CD4-positive, CD25-positive, alpha-beta regulatory T cell (primary cell): ENCODE results near the gene FBH1. TPM values are rescaled to one million over a fixed set of nuclear protein-coding genes. Genes with fewer than 3 reads are reported as not detected.

Source experiments
- ATAC-seq, 2 donors: fragments of 150-1000 bp; cut with Tn5 transposase; one replicate each; pipeline ENCODE4 v1.10.0; 2021; ENCODE audit warnings: low read depth in 2 of 2, moderate number of reproducible peaks in 2 of 2, moderate library complexity in 1 of 2
- DNase-seq, 3 donors: peaks; one replicate each; pipeline versions ENCODE4 v3.0.0 to v3.0.0-alpha.2; 2012 to 2022; ENCODE audit warnings: mixed read lengths in 1 of 3
- H3K27ac ChIP-seq: one replicate; pipeline ENCODE4 v1.7.0; 2013; ENCODE audit warnings: mild to moderate bottlenecking, low read length; ENCODE audit not compliant: insufficient read depth, poor library complexity, severe bottlenecking
- H3K27me3 ChIP-seq: one replicate; pipeline ENCODE4 v1.7.0; 2013; ENCODE audit warnings: low read length; ENCODE audit not compliant: control insufficient read depth, insufficient read depth
- H3K36me3 ChIP-seq: one replicate; pipeline ENCODE4 v1.7.0; 2013; ENCODE audit warnings: mild to moderate bottlenecking, low read length, moderate library complexity; ENCODE audit not compliant: control insufficient read depth, insufficient read depth
- H3K4me1 ChIP-seq: 2 replicates; pipeline ENCODE4 v1.7.0; 2013; ENCODE audit warnings: mild to moderate bottlenecking, low read length; ENCODE audit not compliant: insufficient read depth, control insufficient read depth, poor library complexity, severe bottlenecking
- H3K4me3 ChIP-seq: one replicate; pipeline ENCODE4 v1.7.0; 2013; ENCODE audit warnings: low read depth, mild to moderate bottlenecking, low read length, moderate library complexity
- H3K9me3 ChIP-seq, 2 experiments: 1 replicate in 1 of 2; 2 replicates in 1 of 2; pipeline ENCODE4 v1.7.0; 2013; ENCODE audit warnings: low read length in 2 of 2, mild to moderate bottlenecking in 1 of 2, moderate library complexity in 1 of 2; ENCODE audit not compliant: control insufficient read depth in 2 of 2
- H3K27ac Mint-ChIP-seq, 3 donors: one replicate each; pipeline ENCODE4 v1.8.0; 2020 to 2022; ENCODE audit warnings: mild to moderate bottlenecking in 3 of 3, mixed read lengths in 3 of 3, moderate library complexity in 2 of 3
- H3K27me3 Mint-ChIP-seq: one replicate; pipeline ENCODE4 v1.8.0; 2022; ENCODE audit warnings: mild to moderate bottlenecking, mixed read lengths
- H3K36me3 Mint-ChIP-seq: one replicate; pipeline ENCODE4 v1.8.0; 2020; ENCODE audit warnings: mixed read lengths
- H3K4me1 Mint-ChIP-seq, 4 donors: one replicate each; pipeline ENCODE4 v1.8.0; 2020 to 2022; ENCODE audit warnings: mixed read lengths in 4 of 4, mild to moderate bottlenecking in 1 of 4
- H3K4me3 Mint-ChIP-seq, 4 donors: one replicate each; pipeline ENCODE4 v1.8.0; 2020 to 2022; ENCODE audit warnings: mild to moderate bottlenecking in 4 of 4, mixed read lengths in 4 of 4, moderate library complexity in 3 of 4
- H3K9me3 Mint-ChIP-seq, 7 donors: one replicate each; pipeline ENCODE4 v1.8.0; 2020 to 2022; ENCODE audit warnings: mixed read lengths in 7 of 7, mild to moderate bottlenecking in 3 of 7, moderate library complexity in 2 of 7
- polyA plus RNA-seq, 4 donors: library from polyadenylated mRNA; unstranded; fragments of 300-500 nt; fragmentation: Illumina TruSeq; gene quantifications; one replicate each; pipeline ENCODE4 v1.2.3, GENCODE V29; 2021
- total RNA-seq: library from RNA; stranded (reverse); gene quantifications from one replicate; pipeline ENCODE4 v1.2.3, GENCODE V29; 2022

The FBH1 gene
- total and polyA plus RNA-seq, 5 donors from 2014 or later, result 85.3 to 108 (median 102) TPM

- Histone ChIP-seq H3K27me3 (no peaks in the 10 kb centered on the region), H3K4me3 (no peak overlapping the region), H3K9me3 (no peaks in the 10 kb centered on the region), H3K36me3 (peaks cover 26% of the 10 kb centered on the region), H3K27ac (no peak overlapping the region), H3K4me1 (no peaks in the 10 kb centered on the region)
- Mint-ChIP-seq H3K4me3 (peak overlapping the region in 1 of 4 donors; percentile 28), H3K27me3 (no peaks in the 10 kb centered on the region), H3K4me1 (peaks cover 0 to 3% (median 1%) of the 10 kb centered on the region in 4 donors), H3K27ac (peak overlapping the region in 1 of 3 donors; percentile 67), H3K36me3 (peaks cover 13% of the 10 kb centered on the region), H3K9me3 (no peaks in the 10 kb centered on the region)
- DNase-seq, result no peak
- no peak for ATAC-seq
These were observed 63.6 kb downstream of the FBH1 start for GRCh38 chr10:5953676-5954075.

DNA sequence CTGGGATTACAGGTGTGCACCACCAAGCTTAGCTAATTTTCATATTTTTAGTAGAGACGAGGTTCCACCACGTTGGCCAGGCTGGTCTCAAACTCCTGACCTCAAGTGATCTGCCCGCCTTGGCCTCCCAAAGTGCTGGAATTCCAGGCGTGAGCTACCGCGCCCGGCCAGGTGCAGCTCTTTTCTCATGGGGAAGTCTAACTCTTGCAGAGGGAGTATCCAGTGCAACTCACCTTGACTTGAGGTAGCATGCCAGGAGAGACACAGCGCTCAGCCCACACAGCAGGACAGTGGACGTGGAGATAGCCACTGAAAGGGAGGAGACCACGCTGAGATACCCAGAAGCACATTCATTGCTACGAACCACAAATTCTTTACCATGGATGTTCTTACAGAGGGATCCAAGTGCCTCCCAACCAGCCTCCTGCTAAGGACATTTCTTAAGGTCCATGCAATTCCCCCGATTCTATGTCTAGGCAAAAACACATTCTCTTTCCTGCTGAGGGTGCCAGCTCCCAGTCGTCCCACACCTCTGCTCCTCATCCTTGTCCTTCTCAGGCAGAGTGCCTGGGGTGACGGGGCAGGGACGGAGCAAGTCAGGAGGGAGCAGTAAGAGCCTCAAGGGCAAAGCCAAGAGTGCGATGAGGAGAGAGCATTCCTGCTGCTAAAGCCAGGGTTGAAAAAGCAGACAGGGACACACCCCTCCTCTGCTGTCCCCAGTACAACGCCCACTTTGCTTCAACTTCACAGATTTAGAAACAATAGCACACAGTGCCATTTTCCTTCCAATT is 66.3 kb downstream of the FBH1 start:
- H3K36me3 Mint-ChIP-seq, result peaks cover 25% of the 10 kb centered on the region
- peaks cover 43% of the 10 kb centered on the region for H3K36me3 ChIP-seq
- no peaks in the 10 kb centered on the region for H3K4me1 ChIP-seq
- ATAC-seq (no peak), DNase-seq (no peak)
- H3K9me3 ChIP-seq, result no peaks in the 10 kb centered on the region
- H3K27me3 Mint-ChIP-seq, result no peaks in the 10 kb centered on the region
- H3K4me3 ChIP-seq, result no peak overlapping the region
- no peak overlapping the region for H3K27ac ChIP-seq
- no peaks in the 10 kb centered on the region for H3K27me3 ChIP-seq
- H3K4me3 Mint-ChIP-seq, result no peak overlapping the region
- H3K9me3 Mint-ChIP-seq, result no peaks in the 10 kb centered on the region
- no peak overlapping the region for H3K27ac Mint-ChIP-seq
- H3K4me1 Mint-ChIP-seq, result no peaks in the 10 kb centered on the region

DNA sequence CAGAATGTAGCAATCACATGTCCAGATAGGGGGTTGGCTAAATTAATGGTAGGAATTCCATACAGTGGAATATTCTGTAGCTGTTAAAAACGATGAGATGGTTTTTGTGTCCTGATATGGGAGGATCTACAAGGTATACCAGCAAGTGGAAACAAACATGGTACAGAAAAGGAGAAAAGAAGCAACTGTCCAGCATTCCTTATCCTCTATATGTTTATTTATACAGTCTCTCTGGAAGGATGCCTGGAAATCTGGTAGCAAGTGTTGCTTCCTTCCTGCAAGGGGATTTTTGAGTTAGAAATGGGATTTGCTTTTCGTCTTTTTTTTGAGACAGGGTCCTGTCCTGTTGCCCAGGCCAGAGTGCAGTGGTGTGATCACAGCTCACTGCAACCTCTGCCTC is 68.0 kb downstream of the FBH1 start:
- peak overlapping the region in 2 of 3 donors; percentile 11 to 63 for H3K27ac Mint-ChIP-seq
- no peak overlapping the region for H3K4me3 ChIP-seq
- DNase-seq (no peak), ATAC-seq (no peak)
- H3K9me3 ChIP-seq, result no peaks in the 10 kb centered on the region
- no peaks in the 10 kb centered on the region for H3K27me3 Mint-ChIP-seq
- H3K27me3 ChIP-seq, result no peaks in the 10 kb centered on the region
- no peak overlapping the region for H3K27ac ChIP-seq
- no peak overlapping the region for H3K4me3 Mint-ChIP-seq
- H3K4me1 Mint-ChIP-seq, result no peaks in the 10 kb centered on the region
- H3K9me3 Mint-ChIP-seq, result no peaks in the 10 kb centered on the region
- no peaks in the 10 kb centered on the region for H3K4me1 ChIP-seq
- peaks cover 32% of the 10 kb centered on the region for H3K36me3 Mint-ChIP-seq
- H3K36me3 ChIP-seq, result peaks cover 50% of the 10 kb centered on the region

DNA sequence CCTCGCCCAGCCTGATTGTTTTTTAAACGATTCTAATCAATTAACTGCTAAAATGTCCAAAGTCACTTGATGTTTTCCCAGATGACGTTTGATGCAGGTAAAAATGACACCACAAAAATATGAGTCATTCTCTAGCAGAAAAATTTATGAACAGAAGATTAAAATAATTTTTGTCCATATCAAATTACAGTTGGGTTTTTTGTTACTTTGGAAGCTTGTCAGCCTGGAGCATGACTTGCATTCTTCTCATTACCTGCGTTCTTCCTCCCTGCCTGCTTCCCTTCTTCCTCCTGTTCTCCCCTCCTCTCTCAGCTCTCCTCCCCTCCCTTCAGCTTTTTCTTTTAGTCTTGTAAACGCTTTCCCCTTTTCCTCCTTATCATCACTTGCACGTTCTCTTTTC is 68.6 kb downstream of the FBH1 start:
- H3K27me3 Mint-ChIP-seq, result no peaks in the 10 kb centered on the region
- peak overlapping the region in 1 of 3 donors; percentile 11 for H3K27ac Mint-ChIP-seq

DNA sequence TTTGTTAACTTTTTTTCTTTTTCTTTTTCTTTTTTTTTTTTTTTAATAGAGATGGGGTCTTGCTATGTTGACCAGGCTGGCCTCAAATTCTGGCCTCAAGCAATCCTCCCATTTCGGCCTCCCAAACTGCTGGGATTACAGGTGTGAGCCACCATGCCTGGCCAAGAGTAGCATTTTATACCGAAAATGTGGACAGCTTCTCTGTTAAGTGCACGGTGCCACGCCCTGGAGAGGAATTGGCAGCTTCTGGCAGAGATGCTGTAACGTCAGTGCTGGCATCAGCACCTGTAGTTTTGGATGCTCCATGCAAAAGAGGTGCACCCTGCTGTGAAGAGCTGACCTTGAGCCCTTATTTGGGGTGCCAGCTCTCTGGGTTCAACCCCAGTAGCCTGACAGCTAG is 69.1 kb downstream of the FBH1 start:
- Histone ChIP-seq H3K36me3 (peaks cover 54% of the 10 kb centered on the region), H3K27me3 (no peaks in the 10 kb centered on the region), H3K4me3 (no peak overlapping the region), H3K27ac (no peak overlapping the region), H3K4me1 (no peaks in the 10 kb centered on the region), H3K9me3 (no peaks in the 10 kb centered on the region)
- Mint-ChIP-seq H3K27me3 (no peaks in the 10 kb centered on the region), H3K36me3 (peaks cover 28% of the 10 kb centered on the region), H3K4me3 (no peak overlapping the region), H3K9me3 (no peaks in the 10 kb centered on the region), H3K4me1 (no peaks in the 10 kb centered on the region), H3K27ac (no peak overlapping the region)
- DNase-seq, result no peak
- no peak for ATAC-seq

More for the DNA sequence above, 68.6 kb downstream of the FBH1 start:
- Mint-ChIP-seq H3K36me3 (peaks cover 28% of the 10 kb centered on the region), H3K9me3 (no peaks in the 10 kb centered on the region), H3K4me3 (no peak overlapping the region), H3K4me1 (no peaks in the 10 kb centered on the region)
- Histone ChIP-seq H3K4me3 (no peak overlapping the region), H3K27ac (no peak overlapping the region), H3K9me3 (no peaks in the 10 kb centered on the region), H3K36me3 (peaks cover 50% of the 10 kb centered on the region), H3K4me1 (no peaks in the 10 kb centered on the region), H3K27me3 (no peaks in the 10 kb centered on the region)
- DNase-seq, result no peak
- ATAC-seq, result no peak

DNA sequence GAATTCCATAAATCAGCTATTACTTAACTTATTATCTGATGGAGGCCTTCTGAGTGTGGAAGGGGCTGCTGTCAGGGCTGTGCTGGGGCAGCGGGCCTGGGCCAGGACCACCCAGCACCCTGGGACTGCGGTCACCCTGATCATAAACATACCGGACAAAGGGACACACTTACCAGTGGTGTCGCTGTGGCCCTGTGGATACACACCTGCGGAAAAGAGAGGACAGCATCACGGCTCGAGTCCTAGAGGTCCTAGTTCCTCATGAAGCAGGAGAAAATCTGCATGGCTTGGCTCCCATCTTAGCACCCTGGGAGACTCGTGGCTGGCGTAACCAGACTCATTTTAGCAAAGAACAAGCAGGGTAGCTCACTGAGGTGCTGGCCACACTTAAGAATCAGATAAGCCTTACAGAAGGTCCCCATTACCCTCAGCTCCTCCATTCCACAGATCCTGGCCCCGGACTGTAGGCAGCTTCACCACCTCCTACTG is 69.6 kb downstream of the FBH1 start:
- H3K4me3 ChIP-seq, result no peak overlapping the region
- H3K9me3 Mint-ChIP-seq, result no peaks in the 10 kb centered on the region
- H3K4me1 Mint-ChIP-seq, result no peaks in the 10 kb centered on the region

DNA sequence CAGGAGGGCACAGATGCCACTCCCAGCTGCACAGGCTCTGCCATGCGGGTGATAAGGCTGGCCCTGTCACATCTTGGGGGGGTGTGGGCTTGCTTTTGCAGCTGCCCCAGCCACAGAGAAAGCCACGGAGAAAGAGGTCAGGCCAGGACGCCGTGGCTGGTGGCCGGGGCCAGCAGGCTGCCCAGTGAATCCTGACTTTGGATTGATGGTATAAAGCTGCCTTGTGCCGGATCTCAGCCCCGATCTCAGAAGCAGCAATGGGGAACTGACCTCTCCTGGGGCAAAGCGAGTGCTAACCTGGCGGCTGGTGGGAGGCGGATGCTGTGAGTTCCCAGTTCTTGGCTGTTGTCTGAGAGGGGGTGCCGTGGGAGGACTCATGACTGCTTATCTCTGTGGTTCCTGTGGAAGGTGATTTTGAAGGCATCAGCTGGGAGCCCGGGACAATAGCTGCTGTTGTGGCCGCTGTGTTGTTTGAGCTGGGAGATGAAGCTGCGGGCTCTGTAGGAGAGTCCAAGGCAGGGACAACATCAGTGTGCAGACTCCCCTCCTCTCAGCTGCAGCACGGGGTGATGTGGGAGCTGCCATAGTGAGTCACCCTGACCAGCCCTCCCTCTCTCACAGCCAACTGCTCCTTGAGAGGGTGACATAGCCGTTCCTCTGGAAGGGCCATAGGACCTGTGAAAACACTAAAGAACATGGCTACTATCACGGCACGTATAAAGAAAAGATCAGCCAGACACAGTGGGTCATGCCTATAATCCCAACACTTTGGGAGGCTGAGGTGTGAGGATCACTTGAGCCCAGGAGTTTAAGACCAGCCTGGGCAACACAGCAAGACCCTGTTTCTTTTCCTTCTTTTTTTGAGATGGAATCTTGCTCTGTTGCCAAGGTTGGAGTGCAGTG is 70.3 kb downstream of the FBH1 start:
- Mint-ChIP-seq H3K9me3 (no peaks in the 10 kb centered on the region), H3K4me3 (no peak overlapping the region), H3K27me3 (no peaks in the 10 kb centered on the region), H3K27ac (no peak overlapping the region), H3K36me3 (peaks cover 30% of the 10 kb centered on the region), H3K4me1 (peaks cover 0 to 1% (median 0%) of the 10 kb centered on the region in 4 donors)
- H3K4me1 ChIP-seq, result no peaks in the 10 kb centered on the region
- no peaks in the 10 kb centered on the region for H3K9me3 ChIP-seq
- no peak overlapping the region for H3K4me3 ChIP-seq
- H3K27me3 ChIP-seq, result no peaks in the 10 kb centered on the region
- H3K36me3 ChIP-seq, result peaks cover 64% of the 10 kb centered on the region
- DNase-seq (no peak), ATAC-seq (no peak)
- no peak overlapping the region for H3K27ac ChIP-seq

More for the DNA sequence above, 69.6 kb downstream of the FBH1 start:
- peaks cover 58% of the 10 kb centered on the region for H3K36me3 ChIP-seq
- Mint-ChIP-seq H3K36me3 (peaks cover 28% of the 10 kb centered on the region), H3K4me3 (no peak overlapping the region), H3K27me3 (no peaks in the 10 kb centered on the region), H3K27ac (no peak overlapping the region)
- no peaks in the 10 kb centered on the region for H3K9me3 ChIP-seq
- no peak overlapping the region for H3K27ac ChIP-seq
- H3K27me3 ChIP-seq, result no peaks in the 10 kb centered on the region
- H3K4me1 ChIP-seq, result no peaks in the 10 kb centered on the region
- DNase-seq, result no peak
- ATAC-seq, result no peak
